ENCODE results near the gene ODAD4. TPM values are rescaled to one million over a fixed set of nuclear protein-coding genes. Genes with fewer than 3 reads are reported as not detected.

Gene ODAD4
- total and polyA plus RNA-seq, 4 donors, result 0.07 to 1.0 (median 0.23) TPM

GRCh38 chr17:41992576-41992975, 62.2 kb downstream of the ODAD4 start:
- TF ChIP-seq, protein P1, sequence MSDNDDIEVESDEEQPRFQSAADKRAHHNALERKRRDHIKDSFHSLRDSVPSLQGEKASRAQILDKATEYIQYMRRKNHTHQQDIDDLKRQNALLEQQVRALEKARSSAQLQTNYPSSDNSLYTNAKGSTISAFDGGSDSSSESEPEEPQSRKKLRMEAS (IDR thresholded peaks at IDR 0.05), result no peak
- TF ChIP-seq GABPA (IDR thresholded peaks at IDR 0.05 in 1 of 2, conservative IDR thresholded peaks at IDR 0.05 in 1 of 2) (no peak), RAD21 (IDR thresholded peaks at IDR 0.05) (no peak), JUND (IDR thresholded peaks at IDR 0.05) (no peak), FOXA2 (IDR thresholded peaks at IDR 0.05) (no peak), CTCF (IDR thresholded peaks at IDR 0.05; ENCODE audit: low read depth, low read length, missing input control) (no peak)
- TF ChIP-seq, protein P2, sequence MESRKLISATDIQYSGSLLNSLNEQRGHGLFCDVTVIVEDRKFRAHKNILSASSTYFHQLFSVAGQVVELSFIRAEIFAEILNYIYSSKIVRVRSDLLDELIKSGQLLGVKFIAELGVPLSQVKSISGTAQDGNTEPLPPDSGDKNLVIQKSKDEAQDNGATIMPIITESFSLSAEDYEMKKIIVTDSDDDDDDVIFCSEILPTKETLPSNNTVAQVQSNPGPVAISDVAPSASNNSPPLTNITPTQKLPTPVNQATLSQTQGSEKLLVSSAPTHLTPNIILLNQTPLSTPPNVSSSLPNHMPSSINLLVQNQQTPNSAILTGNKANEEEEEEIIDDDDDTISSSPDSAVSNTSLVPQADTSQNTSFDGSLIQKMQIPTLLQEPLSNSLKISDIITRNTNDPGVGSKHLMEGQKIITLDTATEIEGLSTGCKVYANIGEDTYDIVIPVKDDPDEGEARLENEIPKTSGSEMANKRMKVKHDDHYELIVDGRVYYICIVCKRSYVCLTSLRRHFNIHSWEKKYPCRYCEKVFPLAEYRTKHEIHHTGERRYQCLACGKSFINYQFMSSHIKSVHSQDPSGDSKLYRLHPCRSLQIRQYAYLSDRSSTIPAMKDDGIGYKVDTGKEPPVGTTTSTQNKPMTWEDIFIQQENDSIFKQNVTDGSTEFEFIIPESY (IDR thresholded peaks at IDR 0.05), result no peak
- TF ChIP-seq, protein P3, sequence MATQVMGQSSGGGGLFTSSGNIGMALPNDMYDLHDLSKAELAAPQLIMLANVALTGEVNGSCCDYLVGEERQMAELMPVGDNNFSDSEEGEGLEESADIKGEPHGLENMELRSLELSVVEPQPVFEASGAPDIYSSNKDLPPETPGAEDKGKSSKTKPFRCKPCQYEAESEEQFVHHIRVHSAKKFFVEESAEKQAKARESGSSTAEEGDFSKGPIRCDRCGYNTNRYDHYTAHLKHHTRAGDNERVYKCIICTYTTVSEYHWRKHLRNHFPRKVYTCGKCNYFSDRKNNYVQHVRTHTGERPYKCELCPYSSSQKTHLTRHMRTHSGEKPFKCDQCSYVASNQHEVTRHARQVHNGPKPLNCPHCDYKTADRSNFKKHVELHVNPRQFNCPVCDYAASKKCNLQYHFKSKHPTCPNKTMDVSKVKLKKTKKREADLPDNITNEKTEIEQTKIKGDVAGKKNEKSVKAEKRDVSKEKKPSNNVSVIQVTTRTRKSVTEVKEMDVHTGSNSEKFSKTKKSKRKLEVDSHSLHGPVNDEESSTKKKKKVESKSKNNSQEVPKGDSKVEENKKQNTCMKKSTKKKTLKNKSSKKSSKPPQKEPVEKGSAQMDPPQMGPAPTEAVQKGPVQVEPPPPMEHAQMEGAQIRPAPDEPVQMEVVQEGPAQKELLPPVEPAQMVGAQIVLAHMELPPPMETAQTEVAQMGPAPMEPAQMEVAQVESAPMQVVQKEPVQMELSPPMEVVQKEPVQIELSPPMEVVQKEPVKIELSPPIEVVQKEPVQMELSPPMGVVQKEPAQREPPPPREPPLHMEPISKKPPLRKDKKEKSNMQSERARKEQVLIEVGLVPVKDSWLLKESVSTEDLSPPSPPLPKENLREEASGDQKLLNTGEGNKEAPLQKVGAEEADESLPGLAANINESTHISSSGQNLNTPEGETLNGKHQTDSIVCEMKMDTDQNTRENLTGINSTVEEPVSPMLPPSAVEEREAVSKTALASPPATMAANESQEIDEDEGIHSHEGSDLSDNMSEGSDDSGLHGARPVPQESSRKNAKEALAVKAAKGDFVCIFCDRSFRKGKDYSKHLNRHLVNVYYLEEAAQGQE (IDR thresholded peaks at IDR 0.05), result no peak
- no peaks in the 10 kb centered on the region for H3K27me3 ChIP-seq (ENCODE audit: control insufficient read depth in 4 of 4, insufficient read depth in 4 of 4, low read length in 3 of 4)
- DNase-seq (ENCODE audit: low spot score), result no peak
- H3K27ac ChIP-seq (ENCODE audit: low read depth in 1 of 2, low read length in 2 of 2), result no peak overlapping the region
- H3K4me3 ChIP-seq (ENCODE audit: low read depth in 1 of 3, low read length in 3 of 3), result no peak overlapping the region
- H3K9ac ChIP-seq (ENCODE audit: low read depth in 1 of 2, low read length in 2 of 2), result no peak overlapping the region
- WGBS, result 86% methylated on average over 3 of the region's 3 CpGs
- H3K4me1 ChIP-seq (ENCODE audit: control insufficient read depth in 4 of 4, insufficient read depth in 4 of 4, low read length in 3 of 4), result peaks cover 4 to 28% (median 23%) of the 10 kb centered on the region in 4 donors
- peaks cover 11 to 62% (median 55%) of the 10 kb centered on the region in 4 donors for H3K36me3 ChIP-seq (ENCODE audit: control insufficient read depth in 4 of 4, insufficient read depth in 3 of 4, low read depth in 1 of 4, low read length in 3 of 4)
- no peaks in the 10 kb centered on the region for H3K9me3 ChIP-seq (ENCODE audit: control insufficient read depth in 4 of 4, low read length in 3 of 4)

DNA sequence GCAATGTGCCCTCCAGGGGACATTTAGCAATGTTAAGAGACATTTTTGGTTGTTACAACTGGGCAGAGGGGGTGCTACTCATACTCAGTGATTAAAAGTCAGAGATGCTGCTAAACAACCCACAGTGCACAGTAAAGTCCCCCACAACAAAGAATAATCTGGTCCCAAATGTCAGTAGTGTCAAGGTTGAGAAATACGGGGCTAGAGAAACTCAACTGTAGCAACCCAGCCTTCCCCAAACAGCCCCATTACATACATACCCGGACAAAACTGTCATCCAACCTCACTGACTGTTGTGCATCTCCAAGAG, 66.4 kb downstream of the ODAD4 start:
- DNase-seq (ENCODE audit: low spot score), result no peak
- no peaks in the 10 kb centered on the region for H3K9me3 ChIP-seq (ENCODE audit: control insufficient read depth in 4 of 4, low read length in 3 of 4)
- TF ChIP-seq, protein P3 (IDR thresholded peaks at IDR 0.05), result no peak
- TF ChIP-seq TAF1 (conservative IDR thresholded peaks at IDR 0.05) (no peak), JUND (IDR thresholded peaks at IDR 0.05) (no peak), EGR1 (IDR thresholded peaks at IDR 0.05; ENCODE audit: low read depth in 2 of 2) (no peak), FOXA1 (IDR thresholded peaks at IDR 0.05) (no peak), HNF4A (conservative IDR thresholded peaks at IDR 0.05) (no peak), HNF4G (IDR thresholded peaks at IDR 0.05) (no peak), YY1 (IDR thresholded peaks at IDR 0.05) (no peak)
- TF ChIP-seq, protein P2 (IDR thresholded peaks at IDR 0.05), result no peak

More for the DNA sequence above, 66.4 kb downstream of the ODAD4 start:
- Histone ChIP-seq H3K9ac (ENCODE audit: low read depth in 1 of 2, low read length in 2 of 2) (no peak overlapping the region), H3K36me3 (ENCODE audit: control insufficient read depth in 4 of 4, insufficient read depth in 3 of 4, low read depth in 1 of 4, low read length in 3 of 4) (peaks cover 10 to 54% (median 48%) of the 10 kb centered on the region in 4 donors), H3K4me1 (ENCODE audit: control insufficient read depth in 4 of 4, insufficient read depth in 4 of 4, low read length in 3 of 4) (no peaks in the 10 kb centered on the region), H3K27me3 (ENCODE audit: control insufficient read depth in 4 of 4, insufficient read depth in 4 of 4, low read length in 3 of 4) (no peaks in the 10 kb centered on the region), H3K4me3 (ENCODE audit: low read depth in 1 of 3, low read length in 3 of 3) (no peak overlapping the region), H3K27ac (ENCODE audit: low read depth in 1 of 2, low read length in 2 of 2) (no peak overlapping the region)
- WGBS, result 92% methylated on average over 2 of the region's 2 CpGs

All from liver (tissue), 9 donors.